ENCODE measurements around the gene TFRC.

Gene TFRC

DNA sequence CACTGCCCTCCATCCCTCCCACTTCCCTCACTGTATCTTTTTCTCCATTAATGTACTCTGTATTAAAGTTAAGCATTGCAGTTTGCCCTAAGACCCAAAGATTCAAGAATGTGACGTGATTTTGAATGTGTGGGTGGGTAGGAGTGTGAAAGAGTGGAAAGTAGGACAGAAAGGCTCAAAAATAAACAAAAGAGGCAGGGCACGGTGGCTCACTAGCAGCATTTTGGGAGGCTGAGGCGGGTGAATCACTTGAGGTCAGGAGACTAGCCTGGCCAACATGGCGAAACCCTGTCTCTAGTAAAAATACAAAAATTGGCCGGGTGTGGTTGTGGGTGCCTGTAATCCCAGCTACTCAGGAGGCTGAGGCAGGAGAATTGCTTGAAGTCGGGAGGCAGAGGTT, 18.4 kb downstream of the TFRC start:
- H3K4me1 ChIP-seq (ENCODE audit: control insufficient read depth, insufficient read depth, low read depth, low read length): no peaks in the 10 kb centered on the region
- no peaks in the 10 kb centered on the region for H3K9me3 ChIP-seq (ENCODE audit: control insufficient read depth, low read length)
- H2BK5ac ChIP-seq (ENCODE audit: low read depth, low read length, poor library complexity, severe bottlenecking): no peak overlapping the region
- no peaks in the 10 kb centered on the region for H3K27me3 ChIP-seq (ENCODE audit: control insufficient read depth in 1 of 2, insufficient read depth in 1 of 2, low read length in 2 of 2)
- H3K79me1 ChIP-seq (replicated peaks; ENCODE audit: low read length, poor library complexity, severe bottlenecking): peaks cover 4% of the 10 kb centered on the region
- no peak overlapping the region for H4K8ac ChIP-seq (ENCODE audit: low read length)
- DNase-seq: no peak
- H4K91ac ChIP-seq (ENCODE audit: low read length): no peak overlapping the region
- H2BK15ac ChIP-seq (ENCODE audit: low read depth, poor library complexity, severe bottlenecking): no peak overlapping the region
- H3K18ac ChIP-seq (ENCODE audit: low read depth in 1 of 2, low read length in 2 of 2): no peak overlapping the region
- no peak overlapping the region for H2AFZ ChIP-seq (ENCODE audit: low read depth, low read length)
- H3K36me3 ChIP-seq (ENCODE audit: control insufficient read depth in 1 of 2, insufficient read depth in 2 of 2, low read depth in 1 of 2, low read length in 2 of 2): peaks cover 23 to 92% of the 10 kb centered on the region in 2 experiments
- 96% methylated on average over 6 of the region's 6 CpGs for WGBS
- H2BK120ac ChIP-seq (ENCODE audit: low read depth, low read length): no peak overlapping the region
- H3K14ac ChIP-seq (ENCODE audit: low read length in 2 of 2): no peak overlapping the region
- no peak overlapping the region for H2AK5ac ChIP-seq (ENCODE audit: low read length, severe bottlenecking)
- H2BK12ac ChIP-seq (ENCODE audit: low read length in 2 of 2): no peak overlapping the region
- no peak overlapping the region for H3K23ac ChIP-seq (ENCODE audit: low read length in 2 of 2)
- H3K4me2 ChIP-seq (ENCODE audit: low read length, poor library complexity, severe bottlenecking): no peak overlapping the region
- peak overlapping the region; percentile 52 for H3K9ac ChIP-seq (ENCODE audit: low read length)
- H3K4me3 ChIP-seq (ENCODE audit: insufficient read depth in 1 of 2, low read depth in 1 of 2, low read length in 2 of 2): no peak overlapping the region
- no peak overlapping the region for H3K4ac ChIP-seq (ENCODE audit: low read depth in 1 of 2, low read length in 2 of 2)
- H3K27ac ChIP-seq (ENCODE audit: low read length, poor library complexity, severe bottlenecking): no peak overlapping the region

DNA sequence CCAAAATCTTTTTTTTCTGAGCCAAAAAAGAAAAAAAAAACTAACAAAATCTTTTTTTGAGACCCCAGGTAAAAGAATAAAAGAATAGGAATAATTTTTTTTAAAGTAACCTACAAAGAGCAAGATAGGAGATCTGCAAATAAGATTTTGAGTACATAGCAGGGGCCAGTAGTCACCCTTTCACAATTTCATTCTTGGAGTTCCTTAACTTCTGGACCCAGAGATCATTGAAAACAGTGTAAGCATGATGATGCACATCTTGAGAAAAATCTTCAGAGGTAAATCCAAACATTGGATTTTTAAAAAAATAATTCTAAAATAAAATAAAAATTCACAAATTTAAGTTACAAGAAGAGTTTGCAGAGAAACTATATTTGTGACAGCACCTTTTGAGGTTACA, 18.8 kb downstream of the TFRC start:
- H2AFZ ChIP-seq (ENCODE audit: low read depth, low read length): no peak overlapping the region
- no peak overlapping the region for H3K4me2 ChIP-seq (ENCODE audit: low read length, poor library complexity, severe bottlenecking)
- H2BK12ac ChIP-seq (ENCODE audit: low read length in 2 of 2): no peak overlapping the region
- H3K23ac ChIP-seq (ENCODE audit: low read length in 2 of 2): no peak overlapping the region
- no peak overlapping the region for H3K27ac ChIP-seq (ENCODE audit: low read length, poor library complexity, severe bottlenecking)
- H3K9me3 ChIP-seq (ENCODE audit: control insufficient read depth, low read length): no peaks in the 10 kb centered on the region
- H4K8ac ChIP-seq (ENCODE audit: low read length): no peak overlapping the region
- no peak overlapping the region for H3K4me3 ChIP-seq (ENCODE audit: insufficient read depth in 1 of 2, low read depth in 1 of 2, low read length in 2 of 2)
- no peak overlapping the region for H3K18ac ChIP-seq (ENCODE audit: low read depth in 1 of 2, low read length in 2 of 2)
- H2BK15ac ChIP-seq (ENCODE audit: low read depth, poor library complexity, severe bottlenecking): no peak overlapping the region
- no peaks in the 10 kb centered on the region for H3K27me3 ChIP-seq (ENCODE audit: control insufficient read depth in 1 of 2, insufficient read depth in 1 of 2, low read length in 2 of 2)
- H3K79me1 ChIP-seq (replicated peaks; ENCODE audit: low read length, poor library complexity, severe bottlenecking): peaks cover 4% of the 10 kb centered on the region
- H3K14ac ChIP-seq (ENCODE audit: low read length in 2 of 2): no peak overlapping the region
- no peak overlapping the region for H2BK5ac ChIP-seq (ENCODE audit: low read depth, low read length, poor library complexity, severe bottlenecking)
- H3K4me1 ChIP-seq (ENCODE audit: control insufficient read depth, insufficient read depth, low read depth, low read length): no peaks in the 10 kb centered on the region
- no peak overlapping the region for H2AK5ac ChIP-seq (ENCODE audit: low read length, severe bottlenecking)
- no peak overlapping the region for H4K91ac ChIP-seq (ENCODE audit: low read length)
- H3K36me3 ChIP-seq (ENCODE audit: control insufficient read depth in 1 of 2, insufficient read depth in 2 of 2, low read depth in 1 of 2, low read length in 2 of 2): peaks cover 19 to 92% of the 10 kb centered on the region in 2 experiments
- peak overlapping the region; percentile 52 for H3K9ac ChIP-seq (ENCODE audit: low read length)
- no peak overlapping the region for H3K4ac ChIP-seq (ENCODE audit: low read depth in 1 of 2, low read length in 2 of 2)
- H2BK120ac ChIP-seq (ENCODE audit: low read depth, low read length): no peak overlapping the region
- no peak for DNase-seq

DNA sequence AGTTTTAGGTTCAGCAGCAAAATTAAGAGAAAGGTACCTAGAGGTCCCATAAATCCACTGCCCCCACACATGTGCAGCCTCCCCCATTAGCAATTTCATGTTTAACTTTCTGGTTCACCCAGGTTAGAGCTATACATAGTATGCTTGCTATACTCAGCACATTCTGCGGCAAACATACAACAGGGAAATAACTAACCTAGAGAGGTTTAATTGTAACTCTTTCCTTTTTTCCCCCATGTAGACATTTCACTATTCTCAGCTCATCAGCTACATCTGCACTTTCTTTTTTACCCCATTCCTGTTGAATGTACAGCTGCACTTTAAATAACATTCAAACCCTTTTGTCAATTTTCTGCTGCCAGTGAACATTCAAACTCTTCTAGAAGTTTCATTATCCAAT, 21.1 kb downstream of the TFRC start:
- H2BK12ac ChIP-seq (ENCODE audit: low read length in 2 of 2): no peak overlapping the region
- peaks cover 35 to 91% of the 10 kb centered on the region in 2 experiments for H3K36me3 ChIP-seq (ENCODE audit: control insufficient read depth in 1 of 2, insufficient read depth in 2 of 2, low read depth in 1 of 2, low read length in 2 of 2)
- peaks cover 4% of the 10 kb centered on the region for H3K79me1 ChIP-seq (replicated peaks; ENCODE audit: low read length, poor library complexity, severe bottlenecking)
- no peak overlapping the region for H2BK120ac ChIP-seq (ENCODE audit: low read depth, low read length)
- no peak overlapping the region for H2AFZ ChIP-seq (ENCODE audit: low read depth, low read length)
- H3K23ac ChIP-seq (ENCODE audit: low read length in 2 of 2): no peak overlapping the region
- H4K8ac ChIP-seq (ENCODE audit: low read length): no peak overlapping the region
- H3K4ac ChIP-seq (ENCODE audit: low read depth in 1 of 2, low read length in 2 of 2): no peak overlapping the region
- H3K18ac ChIP-seq (ENCODE audit: low read depth in 1 of 2, low read length in 2 of 2): no peak overlapping the region
- no peak overlapping the region for H4K91ac ChIP-seq (ENCODE audit: low read length)
- H3K4me2 ChIP-seq (ENCODE audit: low read length, poor library complexity, severe bottlenecking): no peak overlapping the region
- 98% methylated on average over 1 of the region's 1 CpG for WGBS
- no peak overlapping the region for H2BK5ac ChIP-seq (ENCODE audit: low read depth, low read length, poor library complexity, severe bottlenecking)
- no peak overlapping the region for H2BK15ac ChIP-seq (ENCODE audit: low read depth, poor library complexity, severe bottlenecking)
- no peak overlapping the region for H3K14ac ChIP-seq (ENCODE audit: low read length in 2 of 2)
- DNase-seq: no peak
- H3K9ac ChIP-seq (ENCODE audit: low read length): no peak overlapping the region
- H3K27ac ChIP-seq (ENCODE audit: low read length, poor library complexity, severe bottlenecking): no peak overlapping the region
- no peaks in the 10 kb centered on the region for H3K4me1 ChIP-seq (ENCODE audit: control insufficient read depth, insufficient read depth, low read depth, low read length)
- no peaks in the 10 kb centered on the region for H3K9me3 ChIP-seq (ENCODE audit: control insufficient read depth, low read length)
- H3K27me3 ChIP-seq (ENCODE audit: control insufficient read depth in 1 of 2, insufficient read depth in 1 of 2, low read length in 2 of 2): no peaks in the 10 kb centered on the region
- H2AK5ac ChIP-seq (ENCODE audit: low read length, severe bottlenecking): no peak overlapping the region
- H3K4me3 ChIP-seq (ENCODE audit: insufficient read depth in 1 of 2, low read depth in 1 of 2, low read length in 2 of 2): no peak overlapping the region

DNA sequence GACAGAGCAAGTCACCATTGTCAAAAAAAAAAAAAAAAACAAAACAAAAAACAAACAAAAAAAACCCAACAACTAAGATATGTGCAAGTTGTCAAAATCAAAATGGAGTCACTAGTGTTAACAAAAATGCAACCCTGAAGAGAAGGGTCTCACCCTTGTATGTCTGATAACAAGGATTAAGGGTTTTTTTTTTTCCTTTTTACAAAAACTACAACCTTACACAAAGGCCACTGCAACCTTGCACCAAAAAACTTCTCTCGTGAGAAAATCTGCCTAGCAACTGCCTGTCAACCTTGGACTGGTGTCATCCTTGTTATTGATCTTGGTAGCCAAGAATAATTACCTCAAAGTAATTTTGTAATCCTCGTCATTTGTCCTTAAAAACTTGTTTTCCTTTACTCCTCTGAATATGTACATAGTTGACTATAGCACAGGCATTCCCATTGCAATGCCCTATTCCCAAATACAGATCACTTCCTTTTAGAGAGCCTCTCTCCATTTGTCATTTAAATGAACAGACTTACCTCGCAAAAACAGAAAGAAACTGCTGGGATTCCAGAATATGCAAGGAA, 24.0 kb downstream of the TFRC start:
- Histone ChIP-seq H4K91ac (ENCODE audit: low read length) (no peak overlapping the region), H4K8ac (ENCODE audit: low read length) (no peak overlapping the region), H3K27me3 (ENCODE audit: control insufficient read depth in 1 of 2, insufficient read depth in 1 of 2, low read length in 2 of 2) (no peaks in the 10 kb centered on the region), H3K9me3 (ENCODE audit: control insufficient read depth, low read length) (no peaks in the 10 kb centered on the region), H3K23ac (ENCODE audit: low read length in 2 of 2) (no peak overlapping the region), H3K18ac (ENCODE audit: low read depth in 1 of 2, low read length in 2 of 2) (no peak overlapping the region), H3K36me3 (ENCODE audit: control insufficient read depth in 1 of 2, insufficient read depth in 2 of 2, low read depth in 1 of 2, low read length in 2 of 2) (peaks cover 48 to 90% of the 10 kb centered on the region in 2 experiments), H3K4me1 (ENCODE audit: control insufficient read depth, insufficient read depth, low read depth, low read length) (no peaks in the 10 kb centered on the region), H3K14ac (ENCODE audit: low read length in 2 of 2) (no peak overlapping the region), H3K79me1 (replicated peaks; ENCODE audit: low read length, poor library complexity, severe bottlenecking) (peaks cover 4% of the 10 kb centered on the region), H2BK120ac (ENCODE audit: low read depth, low read length) (no peak overlapping the region), H2BK12ac (ENCODE audit: low read length in 2 of 2) (no peak overlapping the region), H3K9ac (ENCODE audit: low read length) (no peak overlapping the region), H2BK5ac (ENCODE audit: low read depth, low read length, poor library complexity, severe bottlenecking) (no peak overlapping the region), H3K4me3 (ENCODE audit: insufficient read depth in 1 of 2, low read depth in 1 of 2, low read length in 2 of 2) (no peak overlapping the region), H2AFZ (ENCODE audit: low read depth, low read length) (no peak overlapping the region), H3K4ac (ENCODE audit: low read depth in 1 of 2, low read length in 2 of 2) (no peak overlapping the region), H2AK5ac (ENCODE audit: low read length, severe bottlenecking) (no peak overlapping the region), H3K4me2 (ENCODE audit: low read length, poor library complexity, severe bottlenecking) (no peak overlapping the region), H3K27ac (ENCODE audit: low read length, poor library complexity, severe bottlenecking) (no peak overlapping the region), H2BK15ac (ENCODE audit: low read depth, poor library complexity, severe bottlenecking) (no peak overlapping the region)
- no peak for DNase-seq
- WGBS: 100% methylated on average over 3 of the region's 3 CpGs

All from mesenchymal stem cell (in vitro differentiated cells and primary cell).